ENCODE measurements around the gene KPNA3. TPM values are rescaled to one million over a fixed set of nuclear protein-coding genes. Genes with fewer than 3 reads are reported as not detected.
"Not testable (repeated sequence)": the region's sequence is repeated elsewhere in the genome, so short reads cannot be mapped to it uniquely, and the experiment has no call there.

KPNA3 gene
- total RNA-seq, 1 donor from 2014 or later: 5.9 TPM

GRCh38 chr13:49827891-49828290, 35.4 kb upstream of the KPNA3 start:
- no peak for DNase-seq (ENCODE audit: low spot score in 2 of 2)
- intact Hi-C loops (cut with DNase I): no loop called here
- Histone ChIP-seq H3K27ac (no peak overlapping the region), H3K4me1 (no peaks in the 10 kb centered on the region), H3K27me3 (no peaks in the 10 kb centered on the region), H3K9me3 (no peaks in the 10 kb centered on the region), H3K36me3 (no peaks in the 10 kb centered on the region), H3K4me3 (no peak overlapping the region)
- no peak for TF ChIP-seq CTCF (IDR thresholded peaks at IDR 0.05)

- H3K9me3 ChIP-seq: no peaks in the 10 kb centered on the region
- intact Hi-C loops (cut with DNase I): no loop called here
- TF ChIP-seq CTCF (IDR thresholded peaks at IDR 0.05): no peak
- H3K27me3 ChIP-seq: no peaks in the 10 kb centered on the region
- DNase-seq (ENCODE audit: low spot score in 2 of 2): no peak
- no peaks in the 10 kb centered on the region for H3K36me3 ChIP-seq
- H3K4me3 ChIP-seq: no peak overlapping the region
- H3K27ac ChIP-seq: no peak overlapping the region
- no peaks in the 10 kb centered on the region for H3K4me1 ChIP-seq
These were observed 34.9 kb upstream of the KPNA3 start for GRCh38 chr13:49827336-49827735.

GRCh38 chr13:49821216-49822009, 28.9 kb upstream of the KPNA3 start:
- TF ChIP-seq CTCF (IDR thresholded peaks at IDR 0.05): no peak
- no peaks in the 10 kb centered on the region for H3K9me3 ChIP-seq
- intact Hi-C loops (cut with DNase I): no loop called here
- no peak overlapping the region for H3K4me3 ChIP-seq
- H3K27me3 ChIP-seq: no peaks in the 10 kb centered on the region
- H3K4me1 ChIP-seq: no peaks in the 10 kb centered on the region
- H3K27ac ChIP-seq: no peak overlapping the region
- DNase-seq (ENCODE audit: low spot score in 2 of 2): no peak
- H3K36me3 ChIP-seq: no peaks in the 10 kb centered on the region

- intact Hi-C loops (cut with DNase I): no loop called here
- no peak for TF ChIP-seq CTCF (IDR thresholded peaks at IDR 0.05)
These were observed 28.2 kb upstream of the KPNA3 start for GRCh38 chr13:49820591-49821215.

GRCh38 chr13:49816047-49816446, 23.6 kb upstream of the KPNA3 start:
- H3K4me1 ChIP-seq; H3K4me3 ChIP-seq; intact Hi-C loops (cut with DNase I); H3K9me3 ChIP-seq; H3K27me3 ChIP-seq; DNase-seq (ENCODE audit: low spot score in 2 of 2); H3K27ac ChIP-seq; H3K36me3 ChIP-seq: not testable (repeated sequence)

More at GRCh38 chr13:49820591-49821215, 28.2 kb upstream of the KPNA3 start:
- H3K27ac ChIP-seq: no peak overlapping the region
- no peaks in the 10 kb centered on the region for H3K36me3 ChIP-seq
- H3K4me1 ChIP-seq: no peaks in the 10 kb centered on the region
- DNase-seq (ENCODE audit: low spot score in 2 of 2): no peak
- H3K27me3 ChIP-seq: no peaks in the 10 kb centered on the region
- H3K4me3 ChIP-seq: no peak overlapping the region
- no peaks in the 10 kb centered on the region for H3K9me3 ChIP-seq

GRCh38 chr13:49814551-49815270, 22.2 kb upstream of the KPNA3 start:
- DNase-seq (ENCODE audit: low spot score in 2 of 2): no peak

More at GRCh38 chr13:49814551-49815270, 22.2 kb upstream of the KPNA3 start:
- intact Hi-C loops (cut with DNase I): no loop called here
- Histone ChIP-seq H3K27me3 (no peaks in the 10 kb centered on the region), H3K9me3 (no peaks in the 10 kb centered on the region), H3K27ac (no peak overlapping the region), H3K36me3 (no peaks in the 10 kb centered on the region), H3K4me1 (no peaks in the 10 kb centered on the region), H3K4me3 (no peak overlapping the region)
- TF ChIP-seq CTCF (IDR thresholded peaks at IDR 0.05): no peak
